Erythroblast (primary cell): Measurements from ENCODE around the gene RERE.
A peak's percentile ranks its signal among the peaks of the same experiment; 100 is the strongest.

Source experiments
- DNase-seq, 2 experiments: peaks; one replicate each; lab custom pipeline; 2025; lab: John Stamatoyannopoulos, UW
- GATA1 ChIP-seq: IDR thresholded peaks from 2 replicates; pipeline ENCODE4 v1.6.1; 2011; ENCODE audit warnings: low read depth, mild to moderate bottlenecking, control low read depth, low read length, moderate library complexity
- POLR2A ChIP-seq: IDR thresholded peaks from 2 replicates; pipeline ENCODE4 v1.6.1; 2011; ENCODE audit warnings: mild to moderate bottlenecking, low read length

Gene RERE

DNA sequence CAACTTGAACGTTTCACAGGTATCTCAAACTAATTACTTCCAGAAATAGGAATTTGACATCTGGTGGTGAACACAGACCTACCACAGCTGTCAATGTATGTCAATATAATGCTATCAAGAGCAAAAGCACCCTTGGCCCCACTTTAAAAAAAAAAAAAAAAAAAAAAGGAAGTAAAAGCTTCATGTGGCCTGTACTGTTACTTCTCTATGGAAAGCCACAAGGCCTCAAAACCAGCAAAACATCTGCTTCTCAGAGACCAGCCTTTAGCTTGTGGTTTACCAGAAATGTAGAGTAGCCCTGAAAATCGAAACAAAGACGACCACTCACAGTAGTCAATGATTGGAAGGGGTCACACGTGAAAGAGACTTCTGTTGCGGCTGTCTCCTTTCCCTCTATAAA, 389.9 kb downstream of the RERE start:
- TF ChIP-seq POLR2A, result no peak
- no peak for TF ChIP-seq GATA1
- peak; percentile 23 to 38 for DNase-seq

GRCh38 chr1:8426996-8427395, 390.4 kb downstream of the RERE start:
- no peak for TF ChIP-seq GATA1
- no peak for DNase-seq

GRCh38 chr1:8425781-8426161, 391.7 kb downstream of the RERE start:
- TF ChIP-seq POLR2A (no peak), GATA1 (no peak)
- DNase-seq, result no peak

GRCh38 chr1:8425150-8425780, 392.2 kb downstream of the RERE start:
- TF ChIP-seq GATA1, result no peak
- no peak for TF ChIP-seq POLR2A

GRCh38 chr1:8424539-8425116, 392.8 kb downstream of the RERE start:
- DNase-seq, result peak in 1 of 2 experiments; percentile 38
- no peak for TF ChIP-seq GATA1
- no peak for TF ChIP-seq POLR2A

More at GRCh38 chr1:8425150-8425780, 392.2 kb downstream of the RERE start:
- DNase-seq, result no peak

GRCh38 chr1:8423692-8424538, 393.5 kb downstream of the RERE start:
- DNase-seq, result peak; percentile 64 to 68
- TF ChIP-seq POLR2A (peak; percentile 21), GATA1 (no peak)

GRCh38 chr1:8423269-8423691, 394.2 kb downstream of the RERE start:
- peak; percentile 49 to 68 for DNase-seq
- TF ChIP-seq GATA1 (no peak), POLR2A (no peak)

DNA sequence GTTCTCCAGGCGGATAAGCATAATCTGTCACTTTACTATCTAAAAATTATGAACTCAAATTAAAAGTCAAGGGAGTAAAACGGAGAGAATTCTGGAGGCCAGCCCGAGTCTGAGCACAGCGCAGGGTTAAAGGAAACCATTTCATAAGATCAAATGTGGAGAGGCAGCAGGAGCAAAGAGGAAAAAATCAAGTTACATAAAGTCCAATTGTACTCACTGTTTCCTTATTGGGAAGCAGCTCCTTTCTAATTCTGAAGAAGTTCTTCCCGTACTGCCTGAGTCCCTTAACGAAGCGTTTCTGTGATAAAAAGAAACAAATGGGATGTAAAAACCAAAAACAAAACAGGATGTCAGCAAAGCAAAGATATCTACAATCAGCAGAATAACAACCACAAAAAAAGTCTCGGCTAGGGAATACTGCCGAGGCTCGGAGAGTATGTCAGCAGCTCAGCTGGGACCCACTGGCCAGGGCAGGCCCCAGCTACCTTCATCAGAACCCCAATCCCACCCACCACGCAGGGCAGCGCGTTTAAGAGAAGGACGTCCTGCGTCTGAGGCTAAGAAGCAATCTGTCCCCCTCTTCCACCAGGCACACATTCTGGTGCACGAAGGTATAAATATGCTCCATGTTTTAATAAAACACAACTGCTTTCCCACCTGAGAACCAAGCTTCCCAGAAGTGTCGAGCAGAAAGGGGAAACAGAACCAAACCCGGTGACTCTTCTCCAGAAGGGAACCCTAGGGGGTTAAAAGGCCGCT, 394.8 kb downstream of the RERE start:
- DNase-seq, result peak; percentile 33 to 49
- TF ChIP-seq GATA1 (no peak), POLR2A (peak; percentile 34)

DNA sequence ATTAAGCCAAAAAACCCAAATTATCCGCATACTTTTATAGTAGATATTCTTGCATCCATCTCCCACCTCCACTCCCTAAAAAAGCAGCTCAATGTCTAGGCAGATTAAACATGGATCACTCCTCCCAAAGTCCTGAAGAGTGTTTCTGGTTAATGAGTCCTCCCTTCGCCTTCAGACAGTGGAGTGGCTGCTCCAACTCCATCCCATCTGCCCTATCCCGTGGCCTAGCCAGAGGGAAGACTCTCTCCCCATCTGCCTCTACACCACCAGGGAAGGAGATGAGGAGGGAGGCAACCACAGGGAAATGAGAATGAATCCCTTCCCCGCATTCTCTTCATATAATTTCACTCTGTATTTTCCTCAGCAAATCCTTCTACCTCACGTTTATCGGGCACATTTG, 395.7 kb downstream of the RERE start:
- no peak for DNase-seq
- TF ChIP-seq GATA1, result no peak
- no peak for TF ChIP-seq POLR2A

DNA sequence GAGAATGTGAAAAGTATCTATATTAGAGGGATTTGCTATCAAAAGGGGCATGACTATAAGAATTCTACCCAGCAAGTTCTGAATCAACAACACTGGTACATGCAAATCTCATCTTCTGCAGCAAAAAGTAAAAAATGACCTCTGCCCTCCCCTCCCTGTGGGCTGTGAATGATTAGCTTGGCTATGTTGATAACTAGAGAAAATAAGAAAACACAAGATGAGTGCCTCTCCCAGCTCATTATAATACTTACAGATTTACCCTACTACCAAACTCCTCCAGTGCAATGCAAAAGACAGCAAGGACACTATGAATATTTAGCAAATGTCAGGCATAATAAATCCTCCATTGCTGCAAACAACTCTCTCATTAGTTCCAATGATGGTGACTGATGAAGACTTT, 397.1 kb downstream of the RERE start:
- no peak for DNase-seq
- TF ChIP-seq GATA1, result no peak
- TF ChIP-seq POLR2A, result no peak

GRCh38 chr1:8419861-8420260, 397.6 kb downstream of the RERE start:
- no peak for DNase-seq
- no peak for TF ChIP-seq POLR2A
- TF ChIP-seq GATA1, result no peak

- TF ChIP-seq GATA1 (no peak), POLR2A (no peak)
Measured at GRCh38 chr1:8419172-8419571, 398.3 kb downstream of the RERE start.

GRCh38 chr1:8418301-8418700, 399.1 kb downstream of the RERE start:
- DNase-seq, result no peak
- TF ChIP-seq GATA1 (no peak), POLR2A (no peak)

More at GRCh38 chr1:8419172-8419571, 398.3 kb downstream of the RERE start:
- no peak for DNase-seq
